Stimulated activated CD4-positive, alpha-beta T cell treated with anti-CD3 and anti-CD28 coated beads, Interleukin-2, amount 100 ng/mL, for 4 hours (primary cell): ENCODE measurements around the gene TRAF3IP1.
"Not testable (repeated sequence)": the region's sequence is repeated elsewhere in the genome, so short reads cannot be mapped to it uniquely, and the experiment has no call there.

Experiments
- DNase-seq: peaks from one replicate; pipeline ENCODE4 v3.0.0-alpha.2; 2020; ENCODE audit warnings: low read depth

Gene TRAF3IP1

DNA sequence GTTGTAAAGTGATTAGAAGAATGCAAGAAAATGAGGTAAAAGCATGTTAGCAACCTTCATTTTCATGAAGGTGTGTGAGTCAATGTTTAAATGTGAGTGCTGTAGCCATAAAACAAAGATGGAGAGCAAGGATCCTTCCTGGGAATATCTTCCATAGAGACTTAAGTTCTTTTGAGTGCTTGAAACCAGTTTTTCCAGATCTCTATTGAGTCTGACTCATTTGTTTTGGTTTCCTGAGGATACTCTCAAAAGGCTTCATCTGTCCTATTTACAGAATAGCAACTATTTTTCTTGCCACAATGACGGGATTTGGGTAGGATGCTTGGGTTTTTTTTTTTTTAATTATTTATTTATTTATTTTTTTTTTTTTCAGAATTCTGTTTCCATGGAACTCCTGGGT, 60.5 kb downstream of the TRAF3IP1 start:
- no peak for DNase-seq

GRCh38 chr2:238381341-238382115, 61.2 kb downstream of the TRAF3IP1 start:
- no peak for DNase-seq

GRCh38 chr2:238382381-238382781, 62.1 kb downstream of the TRAF3IP1 start:
- DNase-seq: no peak

- DNase-seq: no peak
Measured at GRCh38 chr2:238383135-238383534, 62.8 kb downstream of the TRAF3IP1 start.

GRCh38 chr2:238383743-238384380, 63.5 kb downstream of the TRAF3IP1 start:
- no peak for DNase-seq

- no peak for DNase-seq
Measured at GRCh38 chr2:238387332-238387731, 67.0 kb downstream of the TRAF3IP1 start.

DNA sequence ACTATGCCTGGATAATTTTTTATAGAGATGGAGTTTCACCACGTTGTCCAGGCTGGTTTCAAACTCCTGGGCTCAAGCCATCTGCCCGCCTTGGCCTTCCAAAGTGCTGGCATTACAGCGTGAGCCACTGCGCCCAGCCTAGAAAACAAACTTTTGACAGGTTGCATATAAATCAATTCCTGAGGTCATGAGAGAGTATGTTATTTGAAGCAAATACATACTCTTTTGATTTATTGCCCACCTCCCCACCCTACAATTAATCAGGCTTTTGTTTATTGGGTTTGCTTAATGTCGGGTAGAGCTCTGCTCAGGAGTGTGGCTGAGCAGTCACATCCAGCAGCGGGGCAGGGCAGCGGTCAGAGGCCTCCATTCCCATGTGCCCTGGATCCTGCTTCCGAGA, 68.5 kb downstream of the TRAF3IP1 start:
- DNase-seq: no peak

GRCh38 chr2:238389988-238390589, 69.8 kb downstream of the TRAF3IP1 start:
- DNase-seq: no peak

GRCh38 chr2:238391042-238391689, 70.8 kb downstream of the TRAF3IP1 start:
- DNase-seq: no peak

DNA sequence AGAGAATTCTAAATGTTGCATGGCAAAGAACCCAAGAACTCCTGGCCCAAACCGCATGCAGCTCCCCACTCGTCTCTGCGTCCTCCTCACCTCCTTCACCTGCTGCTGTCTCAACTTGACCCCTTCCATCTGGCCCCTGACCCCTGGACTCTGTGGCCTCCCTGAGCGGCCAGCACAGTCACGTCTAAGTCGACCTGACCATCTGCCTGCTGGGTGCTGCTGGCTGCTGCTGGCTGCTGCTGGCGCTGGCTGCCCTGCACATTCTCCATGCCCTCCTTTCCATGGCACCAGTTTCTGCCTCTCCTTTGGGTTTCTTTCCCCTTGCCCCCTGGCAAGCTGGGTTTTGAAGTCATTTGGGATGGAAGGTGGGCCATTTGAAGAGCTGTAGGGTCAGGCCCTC, 76.3 kb downstream of the TRAF3IP1 start:
- DNase-seq: no peak

- DNase-seq: no peak
Measured at GRCh38 chr2:238397356-238397755, 77.0 kb downstream of the TRAF3IP1 start.

DNA sequence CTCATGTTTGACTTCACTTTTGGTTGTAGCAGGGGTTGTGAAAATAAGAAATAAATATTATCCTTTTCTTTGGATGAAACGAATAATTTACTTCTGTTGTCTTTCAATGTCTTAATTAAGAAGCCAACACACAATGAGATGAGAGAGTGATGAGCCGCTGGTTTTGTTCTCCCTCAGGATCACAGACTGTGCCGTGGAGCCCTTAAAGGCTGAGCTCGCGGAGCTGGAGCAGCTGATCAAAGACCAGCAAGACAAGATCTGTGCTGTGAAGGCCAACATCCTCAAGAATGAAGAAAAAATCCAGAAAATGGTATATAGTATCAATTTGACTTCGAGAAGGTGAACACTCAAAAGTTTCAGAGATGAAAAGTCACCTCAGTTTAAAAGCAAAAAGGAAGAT, 78.3 kb downstream of the TRAF3IP1 start:
- no peak for DNase-seq

GRCh38 chr2:238399094-238399493, 78.8 kb downstream of the TRAF3IP1 start:
- DNase-seq: no peak

- no peak for DNase-seq
Measured at GRCh38 chr2:238401551-238401950, 81.2 kb downstream of the TRAF3IP1 start.

- DNase-seq: no peak
Measured at GRCh38 chr2:238403632-238404405, 83.5 kb downstream of the TRAF3IP1 start.

DNA sequence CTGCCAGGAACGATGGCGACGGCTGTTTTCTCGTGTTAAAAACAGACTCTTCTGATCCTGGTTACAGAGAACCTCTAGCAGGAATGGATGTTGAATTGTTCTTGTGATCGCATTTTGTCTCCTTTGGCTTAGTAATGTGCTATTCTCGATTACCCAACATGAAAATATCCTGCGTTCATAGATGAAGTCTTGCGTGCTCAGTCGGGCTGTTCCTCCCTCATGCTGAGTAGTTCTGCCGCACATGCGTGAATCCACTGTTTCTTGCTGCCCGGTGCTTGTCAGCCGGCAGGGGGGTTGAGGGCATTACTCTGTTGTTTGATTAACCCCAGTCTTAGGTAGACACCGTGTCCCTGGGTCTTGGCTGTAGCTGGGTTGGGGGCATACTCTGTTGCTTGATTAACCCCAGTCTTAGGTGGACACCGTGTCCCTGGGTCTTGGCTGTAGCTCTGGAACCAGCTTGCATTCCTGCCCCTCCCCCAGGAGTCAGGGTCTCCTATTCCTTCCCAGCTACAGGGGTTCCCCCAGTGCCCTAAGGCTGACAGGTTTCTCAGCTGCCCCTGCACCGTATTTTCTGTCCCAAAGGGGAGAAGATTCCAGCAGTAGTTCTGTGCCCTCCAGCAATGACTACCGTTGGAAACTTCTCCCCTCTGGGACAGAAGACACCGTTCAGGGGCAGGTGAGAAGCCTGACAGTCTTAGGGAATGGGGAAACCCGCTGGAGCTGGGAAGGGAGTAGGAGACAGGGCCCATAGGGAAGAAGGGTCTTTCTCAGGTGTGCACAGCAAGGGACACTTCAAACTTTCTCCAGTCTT, 84.3 kb downstream of the TRAF3IP1 start:
- DNase-seq: no peak

- not testable (repeated sequence) for DNase-seq
Measured at GRCh38 chr2:238405217-238405555, 84.9 kb downstream of the TRAF3IP1 start.

DNA sequence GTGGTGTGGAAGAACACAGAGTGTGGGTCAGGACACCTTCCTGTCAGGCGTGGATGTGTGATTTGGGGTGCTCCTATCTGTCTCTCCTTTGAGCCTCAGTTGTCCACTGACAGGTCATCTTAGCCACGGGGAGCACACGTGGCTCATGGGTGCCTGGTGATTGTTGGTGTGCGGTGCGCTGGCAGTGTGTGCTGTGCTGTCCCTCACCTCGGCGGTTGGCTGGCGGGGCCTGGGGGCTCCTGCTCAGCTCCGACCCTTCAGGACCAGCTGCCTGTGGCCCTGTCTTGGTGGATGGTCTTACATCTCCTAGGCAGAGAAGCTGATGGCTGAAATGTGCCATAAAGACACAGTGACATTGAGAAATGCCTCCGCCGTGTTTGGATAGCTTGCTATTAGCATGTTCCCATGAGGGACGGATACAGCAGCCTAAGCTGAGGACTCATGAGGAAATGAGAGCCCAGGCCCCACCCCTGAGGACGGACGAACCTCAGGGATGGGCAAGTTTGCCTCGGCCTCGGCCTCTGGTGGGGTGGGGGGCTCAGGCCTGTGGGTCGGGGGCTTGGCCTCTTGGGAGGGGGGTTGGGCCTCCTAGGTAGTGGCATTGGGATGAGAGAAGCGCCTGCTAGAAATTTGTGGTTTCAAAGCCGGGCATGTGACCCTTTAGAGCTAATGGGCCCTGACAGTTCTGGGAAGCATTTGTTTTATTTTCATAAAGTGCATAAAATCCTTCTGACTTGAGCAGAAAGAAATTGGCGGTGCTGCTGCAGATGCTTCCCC, 86.1 kb downstream of the TRAF3IP1 start:
- DNase-seq: no peak

- DNase-seq: no peak
Measured at GRCh38 chr2:238406998-238407285, 86.6 kb downstream of the TRAF3IP1 start.

- no peak for DNase-seq
Measured at GRCh38 chr2:238407566-238407965, 87.2 kb downstream of the TRAF3IP1 start.
